Epithelial cell of esophagus (primary cell): Measurements from ENCODE around the gene BPIFB1.

ENCODE experiments used
- DNase-seq: peaks from one replicate; pipeline ENCODE4 v3.0.0; 2010; ENCODE audit warnings: low read depth
- H3K4me3 ChIP-seq: 2 replicates; pipeline ENCODE4 v1.5.1; 2011; ENCODE audit warnings: mild to moderate bottlenecking, low read length, control low read depth
- TF ChIP-seq, protein P1 (sequence below): IDR thresholded peaks from 2 replicates; pipeline ENCODE4 v1.5.1; 2011; ENCODE audit warnings: low read depth, mild to moderate bottlenecking, low read length, control low read depth, inconsistent platforms; ENCODE audit not compliant: insufficient read depth; ENCODE audit errors: missing control alignments

Gene BPIFB1

DNA sequence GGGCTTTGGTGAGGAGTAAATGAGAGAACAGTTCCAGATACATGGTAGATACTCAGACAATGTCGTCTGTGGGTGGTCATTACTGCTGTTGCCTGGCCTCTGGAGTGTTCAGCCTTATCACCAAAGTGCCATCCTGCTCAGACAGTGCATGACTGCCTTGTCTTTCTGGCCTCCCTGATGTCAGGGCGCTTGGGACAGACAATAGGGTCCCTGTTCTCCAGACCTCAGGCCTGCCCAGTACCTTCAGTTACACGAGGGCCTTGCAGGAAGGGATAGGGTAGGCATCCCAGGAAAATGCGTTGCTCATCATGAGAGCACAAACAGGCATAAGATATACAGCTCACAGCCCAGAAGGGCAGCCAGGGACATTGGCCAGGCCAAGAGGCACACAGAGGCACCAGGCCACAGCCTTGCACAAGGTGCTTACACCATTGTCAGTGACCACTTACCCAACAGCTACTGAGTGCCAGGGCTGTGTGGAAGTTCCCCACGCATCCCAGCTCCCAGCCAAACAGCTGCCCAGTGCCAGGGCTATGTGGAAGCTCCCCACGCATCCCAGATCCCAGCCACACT is 27.4 kb downstream of the BPIFB1 start:
- DNase-seq, result no peak
- TF ChIP-seq, protein P1, sequence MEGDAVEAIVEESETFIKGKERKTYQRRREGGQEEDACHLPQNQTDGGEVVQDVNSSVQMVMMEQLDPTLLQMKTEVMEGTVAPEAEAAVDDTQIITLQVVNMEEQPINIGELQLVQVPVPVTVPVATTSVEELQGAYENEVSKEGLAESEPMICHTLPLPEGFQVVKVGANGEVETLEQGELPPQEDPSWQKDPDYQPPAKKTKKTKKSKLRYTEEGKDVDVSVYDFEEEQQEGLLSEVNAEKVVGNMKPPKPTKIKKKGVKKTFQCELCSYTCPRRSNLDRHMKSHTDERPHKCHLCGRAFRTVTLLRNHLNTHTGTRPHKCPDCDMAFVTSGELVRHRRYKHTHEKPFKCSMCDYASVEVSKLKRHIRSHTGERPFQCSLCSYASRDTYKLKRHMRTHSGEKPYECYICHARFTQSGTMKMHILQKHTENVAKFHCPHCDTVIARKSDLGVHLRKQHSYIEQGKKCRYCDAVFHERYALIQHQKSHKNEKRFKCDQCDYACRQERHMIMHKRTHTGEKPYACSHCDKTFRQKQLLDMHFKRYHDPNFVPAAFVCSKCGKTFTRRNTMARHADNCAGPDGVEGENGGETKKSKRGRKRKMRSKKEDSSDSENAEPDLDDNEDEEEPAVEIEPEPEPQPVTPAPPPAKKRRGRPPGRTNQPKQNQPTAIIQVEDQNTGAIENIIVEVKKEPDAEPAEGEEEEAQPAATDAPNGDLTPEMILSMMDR, result no peak
- no peak overlapping the region for H3K4me3 ChIP-seq

GRCh38 chr20:33311011-33311410 is 28.0 kb downstream of the BPIFB1 start:
- H3K4me3 ChIP-seq, result no peak overlapping the region
- no peak for DNase-seq
- TF ChIP-seq, protein P1, result no peak

GRCh38 chr20:33311996-33312395 is 29.0 kb downstream of the BPIFB1 start:
- no peak for DNase-seq

GRCh38 chr20:33312583-33312982 is 29.6 kb downstream of the BPIFB1 start:
- no peak overlapping the region for H3K4me3 ChIP-seq
- TF ChIP-seq, protein P1, result no peak
- DNase-seq, result no peak

More at GRCh38 chr20:33311996-33312395, 29.0 kb downstream of the BPIFB1 start:
- TF ChIP-seq, protein P1, result no peak
- H3K4me3 ChIP-seq, result no peak overlapping the region

GRCh38 chr20:33313686-33314314 is 30.8 kb downstream of the BPIFB1 start:
- H3K4me3 ChIP-seq, result no peak overlapping the region
- no peak for DNase-seq
- TF ChIP-seq, protein P1, result no peak

GRCh38 chr20:33316343-33316742 is 33.3 kb downstream of the BPIFB1 start:
- no peak for DNase-seq
- H3K4me3 ChIP-seq, result no peak overlapping the region
- TF ChIP-seq, protein P1, result no peak

DNA sequence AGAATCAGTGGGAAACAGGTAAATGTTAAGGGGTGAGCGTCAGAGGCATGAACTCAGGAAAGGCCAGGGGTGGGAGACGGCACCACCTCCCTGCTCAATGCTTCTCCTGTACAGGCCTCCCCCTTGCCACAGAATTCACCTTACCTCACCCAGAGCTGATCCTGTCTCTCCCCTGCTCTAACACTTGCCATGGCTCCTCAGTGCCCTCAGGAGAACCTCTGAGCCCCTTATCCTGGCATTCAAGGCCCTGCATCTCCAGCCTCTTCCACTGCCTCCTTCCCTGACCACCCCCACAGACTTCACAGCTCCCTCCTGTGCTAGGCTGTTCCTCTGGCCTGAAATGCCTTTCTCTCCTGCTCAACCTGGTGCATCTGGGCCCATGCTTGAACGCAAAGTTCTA is 33.9 kb downstream of the BPIFB1 start:
- DNase-seq, result no peak
- TF ChIP-seq, protein P1, result no peak
- no peak overlapping the region for H3K4me3 ChIP-seq
